ENCODE results near the gene NF2.

GRCh38 chr22:29642694-29643093 lies 39.3 kb downstream of the NF2 start:
- no peak for TF ChIP-seq CTCF (IDR thresholded peaks at IDR 0.05)
- no peak for TF ChIP-seq TCF7L2 (IDR thresholded peaks at IDR 0.05; ENCODE audit: low read depth, low read length)
- TF ChIP-seq POLR2AphosphoS5 (IDR thresholded peaks at IDR 0.05; ENCODE audit: low read depth, low read length) = no peak
- no peak for TF ChIP-seq REST (IDR thresholded peaks at IDR 0.05; ENCODE audit: insufficient read depth in 1 of 2, low read depth in 2 of 2, low read length in 1 of 2)
